OCI-LY3 (cell line): ENCODE measurements around the gene TSC1.

Source experiments
- EZH2phosphoT487 ChIP-seq: fragments of 200-600 bp; shearing (Covaris generic); IDR thresholded peaks from 2 replicates; pipeline ENCODE4 v1.6.1; 2018; ENCODE audit warnings: antibody characterized with exemption, mixed run types, low read depth
- TF ChIP-seq, protein P1 (sequence below): fragments of 200-600, 300-600 bp; sonication (generic); IDR thresholded peaks from 2 replicates; pipeline ENCODE4 v1.5.1; 2014; ENCODE audit warnings: antibody characterized with exemption, low read length, low read depth

DNA sequence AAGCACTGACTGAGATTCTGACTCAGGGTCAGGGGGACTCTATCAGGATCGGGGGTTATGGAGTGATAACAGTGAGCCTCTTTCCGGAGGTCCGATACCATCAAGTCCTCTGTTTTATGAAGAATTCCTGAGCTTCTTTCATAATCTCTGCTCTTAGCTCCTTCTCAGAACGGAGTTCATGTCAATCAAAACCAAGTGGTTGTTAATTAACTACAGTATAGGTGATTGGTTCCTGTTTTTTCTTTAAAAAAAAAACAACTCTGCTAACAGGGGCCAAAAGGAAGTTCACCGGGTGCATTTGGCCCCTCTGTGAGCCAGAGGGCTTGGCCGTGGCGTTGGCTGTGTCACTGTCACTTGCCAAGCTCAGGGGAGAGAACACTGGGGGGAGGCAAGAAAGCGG, 38.0 kb upstream of the TSC1 start:
- TF ChIP-seq, protein P1, sequence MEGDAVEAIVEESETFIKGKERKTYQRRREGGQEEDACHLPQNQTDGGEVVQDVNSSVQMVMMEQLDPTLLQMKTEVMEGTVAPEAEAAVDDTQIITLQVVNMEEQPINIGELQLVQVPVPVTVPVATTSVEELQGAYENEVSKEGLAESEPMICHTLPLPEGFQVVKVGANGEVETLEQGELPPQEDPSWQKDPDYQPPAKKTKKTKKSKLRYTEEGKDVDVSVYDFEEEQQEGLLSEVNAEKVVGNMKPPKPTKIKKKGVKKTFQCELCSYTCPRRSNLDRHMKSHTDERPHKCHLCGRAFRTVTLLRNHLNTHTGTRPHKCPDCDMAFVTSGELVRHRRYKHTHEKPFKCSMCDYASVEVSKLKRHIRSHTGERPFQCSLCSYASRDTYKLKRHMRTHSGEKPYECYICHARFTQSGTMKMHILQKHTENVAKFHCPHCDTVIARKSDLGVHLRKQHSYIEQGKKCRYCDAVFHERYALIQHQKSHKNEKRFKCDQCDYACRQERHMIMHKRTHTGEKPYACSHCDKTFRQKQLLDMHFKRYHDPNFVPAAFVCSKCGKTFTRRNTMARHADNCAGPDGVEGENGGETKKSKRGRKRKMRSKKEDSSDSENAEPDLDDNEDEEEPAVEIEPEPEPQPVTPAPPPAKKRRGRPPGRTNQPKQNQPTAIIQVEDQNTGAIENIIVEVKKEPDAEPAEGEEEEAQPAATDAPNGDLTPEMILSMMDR, result no peak
- TF ChIP-seq EZH2phosphoT487, result no peak
